Esophagus muscularis mucosa (tissue), 4 donors: ENCODE data around the gene IGFBP5. TPM values are rescaled to one million over a fixed set of nuclear protein-coding genes. Genes with fewer than 3 reads are reported as not detected.
A peak's percentile ranks its signal among the peaks of the same experiment; 100 is the strongest.

Experiments used
- DNase-seq: peaks from one replicate; pipeline ENCODE4 v3.0.0-alpha.2; 2017; ENCODE audit errors: extremely low spot score
- H3K27ac ChIP-seq, 4 donors: fragments of 200-600 bp; sonication (generic); replicated peaks in 1 of 4; 1 replicate in 3 of 4; 2 replicates in 1 of 4; pipeline ENCODE4 v1.5.1; 2016 to 2019; ENCODE audit warnings: mild to moderate bottlenecking in 1 of 4
- H3K27me3 ChIP-seq, 4 donors: fragments of 200-600 bp; sonication (generic); one replicate each; pipeline versions ENCODE4 v1.5.1 to v1.6.0; 2016 to 2019
- H3K36me3 ChIP-seq, 4 donors: fragments of 200-600 bp; sonication (generic); one replicate each; pipeline ENCODE4 v1.5.1; 2016 to 2019
- H3K4me1 ChIP-seq, 4 donors: fragments of 200-600 bp; sonication (generic); one replicate each; pipeline ENCODE4 v1.5.1; 2016 to 2019
- H3K4me3 ChIP-seq, 4 donors: fragments of 200-600 bp; sonication (generic); 1 replicate in 2 of 4; 2 replicates in 2 of 4; pipeline ENCODE4 v1.5.1; 2016 to 2019; ENCODE audit warnings: mild to moderate bottlenecking in 4 of 4, moderate library complexity in 1 of 4
- H3K9me3 ChIP-seq, 4 donors: fragments of 200-600 bp; sonication (generic); 1 replicate in 3 of 4; 2 replicates in 1 of 4; pipeline ENCODE4 v1.5.1; 2016 to 2019
- CTCF ChIP-seq, 3 experiments: fragments of 200-600 bp in 2 of 3; fragments of 450-650 bp in 1 of 3; sonication (generic) in 2 of 3; IDR thresholded peaks; one replicate each; pipeline ENCODE4 v1.5.1; 2017 to 2019; ENCODE audit warnings: antibody characterized with exemption in 3 of 3, mild to moderate bottlenecking in 2 of 3, moderate library complexity in 1 of 3
- EP300 ChIP-seq: sonication (generic); formaldehyde crosslinking; IDR thresholded peaks from one replicate; pipeline ENCODE4 v1.6.1; 2017; ENCODE audit warnings: antibody characterized with exemption
- POLR2A ChIP-seq: fragments of 450-650 bp; IDR thresholded peaks from one replicate; pipeline ENCODE4 v1.6.1; 2017; ENCODE audit warnings: antibody characterized with exemption, moderate library complexity, mild to moderate bottlenecking, low read depth
- POLR2AphosphoS5 ChIP-seq, 2 donors: sonication (generic); formaldehyde crosslinking; IDR thresholded peaks; one replicate each; pipeline ENCODE4 v1.6.1; 2017; ENCODE audit warnings: antibody characterized with exemption in 2 of 2
- WGBS: methylation state at CpG from one replicate; pipeline ENCODE4 v1.1.5; 2018; 5-methylcytosine and 5-hydroxymethylcytosine counted together
- intact Hi-C: fragments of 100-400 bp; cut with DNase I; formaldehyde crosslinking; loops from one replicate; pipeline ENCODE4 v1.15.1; 2023
- total RNA-seq, 4 donors: library from RNA; depleted of rRNA; stranded (reverse); fragments of >200 nt; gene quantifications; one replicate each; pipeline versions ENCODE4 v1.1.0 to v1.2.1, GENCODE V29; 2016

IGFBP5 gene
- total RNA-seq, 4 donors from 2014 or later, result 547 to 1,471 (median 705) TPM

GRCh38 chr2:216660496-216660895 is 34.9 kb downstream of the IGFBP5 start:
- Histone ChIP-seq H3K4me1 (peaks cover 10 to 53% (median 46%) of the 10 kb centered on the region in 4 donors), H3K27ac (peak overlapping the region in 1 of 4 donors; percentile 36), H3K27me3 (no peaks in the 10 kb centered on the region), H3K36me3 (peaks cover 0 to 44% (median 34%) of the 10 kb centered on the region in 4 donors), H3K9me3 (no peaks in the 10 kb centered on the region), H3K4me3 (no peak overlapping the region)
- no peak for DNase-seq
- TF ChIP-seq POLR2AphosphoS5 (IDR thresholded peaks at IDR 0.05), result no peak
- TF ChIP-seq POLR2A, result no peak
- TF ChIP-seq EP300, result no peak
- TF ChIP-seq CTCF (IDR thresholded peaks at IDR 0.05), result no peak
- intact Hi-C loops, result no loop called here
- WGBS, result 90% methylated on average over 9 of the region's 10 CpGs

GRCh38 chr2:216659276-216659675 is 36.1 kb downstream of the IGFBP5 start:
- no peaks in the 10 kb centered on the region for H3K27me3 ChIP-seq
- TF ChIP-seq EP300 (no peak), CTCF (IDR thresholded peaks at IDR 0.05) (no peak), POLR2AphosphoS5 (IDR thresholded peaks at IDR 0.05) (no peak), POLR2A (no peak)
- H3K36me3 ChIP-seq, result peaks cover 0 to 44% (median 34%) of the 10 kb centered on the region in 4 donors
- WGBS, result 68% methylated on average over 5 of the region's 6 CpGs
- intact Hi-C loops, result no loop called here
- no peaks in the 10 kb centered on the region for H3K9me3 ChIP-seq
- DNase-seq, result no peak
- peaks cover under 1 to 53% (median 42%) of the 10 kb centered on the region in 4 donors for H3K4me1 ChIP-seq
- peak overlapping the region in 3 of 4 donors; percentile 1 to 26 (median 18) for H3K27ac ChIP-seq
- no peak overlapping the region for H3K4me3 ChIP-seq

GRCh38 chr2:216658757-216659156 is 36.6 kb downstream of the IGFBP5 start:
- no peak for DNase-seq
- Histone ChIP-seq H3K36me3 (peaks cover 0 to 41% (median 32%) of the 10 kb centered on the region in 4 donors), H3K9me3 (no peaks in the 10 kb centered on the region), H3K27ac (peak overlapping the region in 3 of 4 donors; percentile 1 to 26 (median 18)), H3K27me3 (no peaks in the 10 kb centered on the region), H3K4me1 (peaks cover 5 to 53% (median 45%) of the 10 kb centered on the region in 4 donors), H3K4me3 (no peak overlapping the region)
- WGBS, result 78% methylated on average over 6 of the region's 6 CpGs
- TF ChIP-seq POLR2AphosphoS5 (IDR thresholded peaks at IDR 0.05), result no peak
- TF ChIP-seq EP300, result no peak
- no peak for TF ChIP-seq POLR2A
- no peak for TF ChIP-seq CTCF (IDR thresholded peaks at IDR 0.05)
- intact Hi-C loops, result no loop called here

GRCh38 chr2:216657980-216658379 is 37.4 kb downstream of the IGFBP5 start:
- no peak overlapping the region for H3K4me3 ChIP-seq
- H3K4me1 ChIP-seq, result peaks cover 7 to 59% (median 53%) of the 10 kb centered on the region in 4 donors
- peak overlapping the region in 3 of 4 donors; percentile 13 to 27 (median 27) for H3K27ac ChIP-seq
- H3K36me3 ChIP-seq, result peaks cover 0 to 33% (median 24%) of the 10 kb centered on the region in 4 donors
- WGBS, result 59% methylated on average over 7 of the region's 7 CpGs
- intact Hi-C loops, result no loop called here
- H3K27me3 ChIP-seq, result no peaks in the 10 kb centered on the region
- TF ChIP-seq CTCF (IDR thresholded peaks at IDR 0.05), result no peak
- TF ChIP-seq POLR2AphosphoS5 (IDR thresholded peaks at IDR 0.05), result no peak
- TF ChIP-seq EP300, result no peak
- no peak for TF ChIP-seq POLR2A
- DNase-seq, result no peak
- H3K9me3 ChIP-seq, result no peaks in the 10 kb centered on the region
